Measurements from ENCODE around the gene CACNA1I. TPM values are rescaled to one million over a fixed set of nuclear protein-coding genes. Genes with fewer than 3 reads are reported as not detected.

Gene CACNA1I
- total RNA-seq, 1 donor from 2014 or later = not detected

- TF ChIP-seq CTCF (IDR thresholded peaks at IDR 0.05; ENCODE audit: insufficient read depth, low read length, severe bottlenecking) = no peak
- peaks cover 10% of the 10 kb centered on the region for H3K27me3 ChIP-seq (ENCODE audit: control insufficient read depth, insufficient read depth, low read length)
- DNase-seq (ENCODE audit: low read depth) (no peak), FAIRE-seq (no peak)
- H3K36me3 ChIP-seq (ENCODE audit: control insufficient read depth, insufficient read depth, low read length) = no peaks in the 10 kb centered on the region
- no peak overlapping the region for H3K4me3 ChIP-seq (ENCODE audit: low read depth, low read length)
Measured at GRCh38 chr22:39627208-39627607, 56.7 kb downstream of the CACNA1I start.

- Histone ChIP-seq H3K27me3 (ENCODE audit: control insufficient read depth, insufficient read depth, low read length) (peaks cover 10% of the 10 kb centered on the region), H3K4me3 (ENCODE audit: low read depth, low read length) (no peak overlapping the region), H3K36me3 (ENCODE audit: control insufficient read depth, insufficient read depth, low read length) (no peaks in the 10 kb centered on the region)
- FAIRE-seq (no peak), DNase-seq (ENCODE audit: low read depth) (no peak)
- no peak for TF ChIP-seq CTCF (IDR thresholded peaks at IDR 0.05; ENCODE audit: insufficient read depth, low read length, severe bottlenecking)
Measured at GRCh38 chr22:39627865-39628562, 57.5 kb downstream of the CACNA1I start.

- TF ChIP-seq CTCF (IDR thresholded peaks at IDR 0.05; ENCODE audit: insufficient read depth, low read length, severe bottlenecking) = no peak
- H3K27me3 ChIP-seq (ENCODE audit: control insufficient read depth, insufficient read depth, low read length) = peaks cover 10% of the 10 kb centered on the region
Measured at GRCh38 chr22:39628563-39629080, 58.1 kb downstream of the CACNA1I start.

DNA sequence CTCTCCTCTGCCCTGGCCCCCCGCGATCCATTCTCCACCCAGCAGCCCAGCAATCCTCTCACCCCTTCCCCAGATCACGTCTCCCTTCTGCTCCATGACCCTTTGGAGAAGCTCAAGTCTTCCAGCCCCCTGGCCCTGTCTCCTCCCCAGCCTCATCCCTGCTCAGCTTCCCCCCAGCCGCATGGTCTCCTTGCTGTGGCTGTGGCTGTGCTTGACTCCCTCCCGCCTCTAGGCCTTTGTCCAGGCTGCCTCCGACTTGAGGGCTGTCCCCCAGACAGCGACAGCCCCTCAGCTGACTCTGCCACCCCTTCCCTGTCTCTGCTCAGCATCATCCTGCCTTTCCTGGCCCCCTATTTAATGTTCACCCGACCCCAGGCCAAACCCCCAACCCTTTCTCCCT, 59.3 kb downstream of the CACNA1I start:
- no peak for DNase-seq (ENCODE audit: low read depth)
- FAIRE-seq = no peak
- H3K27me3 ChIP-seq (ENCODE audit: control insufficient read depth, insufficient read depth, low read length) = peaks cover 7% of the 10 kb centered on the region

More at GRCh38 chr22:39628563-39629080, 58.1 kb downstream of the CACNA1I start:
- no peaks in the 10 kb centered on the region for H3K36me3 ChIP-seq (ENCODE audit: control insufficient read depth, insufficient read depth, low read length)
- FAIRE-seq (no peak), DNase-seq (ENCODE audit: low read depth) (no peak)
- H3K4me3 ChIP-seq (ENCODE audit: low read depth, low read length) = no peak overlapping the region

DNA sequence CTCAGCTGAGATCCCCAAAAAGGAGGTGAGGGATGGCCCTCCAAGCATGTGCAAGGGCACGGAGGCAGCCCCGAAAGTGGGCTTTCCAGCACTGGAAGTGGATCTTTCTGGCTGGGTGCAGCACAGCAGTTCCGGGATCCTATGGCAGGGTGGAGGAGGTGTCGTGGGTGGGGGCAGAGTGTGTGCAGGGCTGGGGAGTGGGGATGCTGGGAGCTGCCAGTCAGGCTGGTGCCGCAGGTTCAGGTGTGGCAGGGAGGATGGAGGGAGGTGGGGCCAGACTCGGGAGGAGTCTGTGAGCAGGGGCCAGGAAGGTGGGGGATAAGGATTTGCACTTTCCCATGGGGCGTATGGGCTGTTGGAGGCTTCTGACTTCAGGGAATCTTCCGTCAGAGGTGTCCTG, 60.2 kb downstream of the CACNA1I start:
- TF ChIP-seq CTCF (IDR thresholded peaks at IDR 0.05; ENCODE audit: insufficient read depth, low read length, severe bottlenecking) = no peak
- Histone ChIP-seq H3K4me3 (ENCODE audit: low read depth, low read length) (no peak overlapping the region), H3K36me3 (ENCODE audit: control insufficient read depth, insufficient read depth, low read length) (no peaks in the 10 kb centered on the region), H3K27me3 (ENCODE audit: control insufficient read depth, insufficient read depth, low read length) (peaks cover 4% of the 10 kb centered on the region)
- no peak for FAIRE-seq
- no peak for DNase-seq (ENCODE audit: low read depth)

More for the DNA sequence above, 59.3 kb downstream of the CACNA1I start:
- Histone ChIP-seq H3K36me3 (ENCODE audit: control insufficient read depth, insufficient read depth, low read length) (no peaks in the 10 kb centered on the region), H3K4me3 (ENCODE audit: low read depth, low read length) (no peak overlapping the region)
- TF ChIP-seq CTCF (IDR thresholded peaks at IDR 0.05; ENCODE audit: insufficient read depth, low read length, severe bottlenecking) = no peak
